Measurements from ENCODE around the gene XXYLT1.

XXYLT1 gene

DNA sequence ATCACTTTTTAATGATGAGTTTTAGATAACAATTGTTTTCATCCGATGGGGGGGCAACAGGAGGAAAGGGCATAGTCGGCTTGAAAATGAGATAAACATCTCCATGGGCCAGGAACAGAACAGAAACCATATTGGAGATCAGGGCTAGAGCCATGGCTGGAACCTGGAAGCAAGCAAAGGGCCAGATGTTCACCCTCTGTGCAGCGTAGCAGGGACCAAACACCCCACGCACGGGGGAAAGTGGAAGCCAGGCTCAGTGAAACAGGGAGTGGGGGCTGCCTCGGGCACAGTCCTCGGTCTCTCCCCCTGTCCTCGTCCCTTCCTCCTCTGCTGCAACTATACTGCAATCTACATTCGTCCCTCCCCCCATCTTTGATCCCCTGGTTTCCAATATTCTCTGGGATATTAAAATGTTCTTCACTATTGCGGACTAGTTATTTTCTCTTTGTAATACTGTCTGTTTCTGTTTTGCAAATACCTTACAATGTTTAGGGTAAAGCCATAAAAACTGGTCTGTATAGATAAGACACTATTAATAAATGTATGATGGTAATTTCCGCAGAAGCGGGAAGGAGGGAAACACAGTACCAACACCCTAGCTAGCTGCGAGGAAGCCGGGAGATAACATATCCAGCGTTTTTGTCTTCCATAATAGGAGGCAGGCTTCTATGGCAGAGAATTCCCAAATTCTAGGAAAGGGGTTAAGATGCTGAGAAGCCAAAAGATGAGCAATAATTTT lies 121.5 kb downstream of the XXYLT1 start:
- no peak for DNase-seq

DNA sequence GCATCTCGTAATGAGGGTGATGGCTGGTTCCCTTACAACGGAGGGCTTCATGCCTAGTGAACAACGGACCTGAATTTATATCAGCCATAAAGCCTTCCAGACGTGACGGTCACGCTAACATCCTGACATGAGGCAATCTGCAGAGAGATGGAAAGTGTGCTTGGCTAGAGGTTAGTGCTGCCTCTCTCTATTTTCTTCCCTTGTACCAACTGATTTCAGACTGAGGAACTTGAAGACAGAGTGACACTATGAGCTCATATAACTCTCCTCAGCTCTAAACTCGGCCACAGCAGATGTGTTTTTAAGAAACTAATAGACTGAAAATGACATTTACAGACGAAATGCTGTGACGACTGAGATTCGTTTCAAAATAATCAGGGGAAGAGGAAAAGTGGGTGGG lies 122.4 kb downstream of the XXYLT1 start:
- no peak for DNase-seq

DNA sequence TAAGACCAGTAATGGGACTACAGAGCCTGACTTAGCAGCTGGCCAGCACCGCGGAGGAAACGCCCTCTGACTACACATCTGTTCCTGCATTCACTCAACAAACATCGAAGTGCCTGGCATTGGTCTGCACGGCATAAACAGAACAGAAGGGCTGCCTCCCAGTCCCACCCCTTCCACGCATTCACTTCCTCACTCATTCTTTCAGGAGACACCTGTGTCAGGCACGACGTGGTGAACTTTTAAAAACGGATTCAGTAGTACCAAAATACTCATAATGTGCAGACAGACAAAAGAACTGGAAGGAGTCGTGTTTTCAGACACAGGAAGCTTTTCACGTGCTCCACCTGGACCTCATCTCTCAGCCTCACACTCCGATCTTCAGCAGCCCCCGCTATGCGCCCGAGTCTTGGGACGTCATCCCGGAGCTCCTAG lies 123.3 kb downstream of the XXYLT1 start:
- DNase-seq: peak; percentile 32

DNA sequence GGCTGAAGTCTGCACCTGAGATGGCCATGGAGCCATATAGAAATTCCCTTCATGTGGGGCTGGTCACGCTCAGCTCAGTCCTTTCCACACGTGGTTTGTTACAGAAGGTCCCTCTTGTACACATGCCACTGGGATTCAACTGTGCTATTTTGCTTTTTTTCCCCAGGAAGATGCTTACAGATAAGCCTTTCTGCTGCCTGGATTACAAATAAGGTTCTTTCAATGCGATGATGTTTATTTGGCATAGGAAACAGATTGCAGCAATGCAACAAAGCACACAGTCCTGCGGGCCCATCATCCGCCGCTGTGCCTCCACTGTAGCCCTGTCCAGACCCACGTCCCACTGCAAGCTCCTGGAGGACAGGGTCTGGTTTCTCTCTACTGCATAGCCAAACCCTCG lies 124.8 kb downstream of the XXYLT1 start:
- DNase-seq: no peak

DNA sequence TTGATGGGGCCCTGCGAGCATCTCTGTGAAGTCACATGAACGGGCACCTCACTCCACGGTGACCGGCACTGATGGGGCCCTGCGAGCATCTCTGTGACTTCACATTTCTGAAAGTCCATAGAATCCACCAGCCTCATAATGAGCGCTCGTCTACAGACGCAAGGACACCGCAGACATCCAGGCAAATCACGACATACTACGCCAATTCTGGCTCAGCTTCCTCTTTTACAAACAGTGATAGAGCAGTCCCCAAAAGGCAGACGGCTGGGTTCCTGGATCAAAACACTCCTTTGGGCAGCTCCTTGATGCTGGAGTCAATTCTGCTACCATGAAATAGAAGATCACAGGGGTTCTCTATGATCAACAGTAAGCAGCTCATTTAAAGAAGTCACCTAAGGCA lies 125.4 kb downstream of the XXYLT1 start:
- DNase-seq: no peak

DNA sequence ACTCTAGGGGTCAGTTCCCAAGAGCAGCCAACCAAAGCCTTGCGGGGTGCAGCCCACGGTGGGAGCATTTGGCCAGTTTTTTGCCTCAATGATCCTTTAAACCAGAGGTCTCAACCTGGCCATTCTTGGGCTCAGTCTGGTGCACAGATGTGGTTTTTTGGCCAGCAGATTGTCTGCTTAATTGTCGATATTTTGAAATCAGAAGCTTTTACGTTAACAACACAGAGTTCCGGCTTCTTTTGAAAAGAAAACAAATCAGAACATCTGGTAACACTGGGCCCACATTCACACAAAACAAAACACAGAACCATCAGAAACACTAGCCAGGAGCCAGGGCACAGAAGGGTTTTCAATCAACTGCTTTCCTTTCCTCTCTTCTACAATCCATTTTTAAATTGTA lies 127.7 kb downstream of the XXYLT1 start:
- DNase-seq: no peak

DNA sequence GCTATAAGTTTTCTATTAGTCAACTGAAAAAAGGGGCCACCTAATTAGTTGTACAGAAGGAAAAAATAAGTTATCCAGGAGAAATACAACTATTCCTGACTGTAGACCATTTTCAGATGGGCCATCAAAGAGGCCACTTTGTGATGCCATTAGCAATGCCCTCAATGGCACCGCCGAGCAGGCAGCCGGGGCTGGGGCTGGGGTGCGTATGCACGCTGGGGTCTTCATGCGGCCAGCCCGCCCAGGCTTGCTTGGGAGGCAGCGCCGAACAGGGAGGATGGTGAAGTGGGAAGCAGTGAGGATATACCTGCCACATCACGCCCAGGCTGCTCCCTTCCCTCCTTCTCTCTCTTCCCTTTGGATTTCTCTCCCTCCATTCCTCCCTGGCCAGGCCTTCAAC lies 128.4 kb downstream of the XXYLT1 start:
- DNase-seq: no peak

DNA sequence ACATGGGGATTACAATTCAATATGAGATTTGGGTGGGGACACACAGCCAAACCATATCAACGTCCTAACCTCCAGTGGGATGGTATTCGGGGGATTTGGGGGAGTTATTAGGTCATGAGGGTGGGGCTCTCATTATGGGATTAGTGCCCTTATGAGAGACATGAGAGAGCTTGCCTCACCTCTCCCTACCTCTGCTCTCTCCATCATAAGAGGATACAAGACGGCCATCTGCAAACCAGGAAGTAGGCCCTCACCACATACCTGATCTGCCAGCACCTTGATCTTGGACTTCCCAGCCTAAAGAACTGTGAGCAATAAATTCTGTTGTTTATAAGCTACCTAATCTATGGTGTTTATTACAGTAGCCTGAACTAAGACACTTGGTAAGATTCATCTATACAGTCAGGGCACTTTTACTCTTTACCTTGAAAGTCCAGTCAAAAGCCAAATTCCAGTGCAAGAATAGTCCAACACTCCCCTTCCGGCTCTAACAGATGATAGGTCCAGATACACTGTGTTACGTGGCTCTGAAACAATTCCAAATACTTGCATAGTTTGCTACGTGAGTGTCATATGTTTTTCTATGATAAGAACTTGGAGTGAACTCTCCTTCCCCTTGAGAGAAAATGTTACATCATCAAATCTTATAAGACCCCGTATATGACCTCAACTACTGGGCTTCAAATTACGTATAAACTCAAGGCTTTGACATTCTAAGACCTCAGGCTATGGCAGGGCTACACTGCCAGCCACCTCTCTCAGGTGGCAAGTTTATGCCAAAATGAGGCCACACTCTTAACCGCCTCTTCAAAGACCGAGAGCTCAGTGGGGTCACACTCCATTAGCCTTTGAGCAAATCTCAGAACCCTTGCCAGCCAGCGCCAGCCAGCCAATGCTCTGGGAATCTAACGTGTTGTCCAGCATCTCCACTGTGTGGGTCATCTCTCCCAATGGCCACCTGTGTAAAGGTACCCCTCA lies 129.9 kb downstream of the XXYLT1 start:
- no peak for DNase-seq

DNA sequence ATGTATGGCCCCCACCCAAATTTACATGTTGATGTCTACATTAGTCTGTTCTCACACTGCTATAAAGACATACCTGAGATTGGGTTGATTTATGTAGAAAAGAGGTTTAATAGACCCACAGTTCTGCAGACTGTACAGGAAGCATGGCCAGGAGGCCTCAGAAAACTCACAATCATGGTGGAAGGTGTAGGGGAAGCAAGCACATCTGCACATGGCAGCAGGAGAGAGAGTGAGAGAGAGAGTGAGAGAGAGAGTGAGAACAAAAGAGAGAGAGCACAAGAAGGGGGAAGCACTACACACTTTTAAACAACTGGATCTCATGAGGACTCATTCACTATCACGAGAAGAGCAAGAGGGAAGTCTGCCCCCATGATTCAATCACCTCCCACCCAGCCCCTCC lies 130.5 kb downstream of the XXYLT1 start:
- DNase-seq: no peak

DNA sequence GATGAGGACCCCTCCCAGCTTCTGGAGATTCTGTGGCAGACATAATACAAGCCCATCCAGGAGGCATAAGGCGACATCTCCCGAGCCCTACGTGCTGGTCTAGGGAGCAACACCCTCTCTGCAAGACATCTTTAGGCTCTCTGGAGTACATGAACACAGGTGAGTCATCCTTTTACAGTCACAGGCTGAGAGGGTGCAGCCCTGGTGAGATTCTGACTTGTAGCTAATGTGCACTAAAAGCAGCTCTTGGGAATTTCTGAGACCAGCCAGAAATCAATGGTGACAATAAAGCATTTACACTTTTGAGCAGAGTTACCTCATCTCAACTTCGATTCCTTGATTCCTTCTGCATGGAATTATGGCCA lies 131.1 kb downstream of the XXYLT1 start:
- no peak for DNase-seq

DNA sequence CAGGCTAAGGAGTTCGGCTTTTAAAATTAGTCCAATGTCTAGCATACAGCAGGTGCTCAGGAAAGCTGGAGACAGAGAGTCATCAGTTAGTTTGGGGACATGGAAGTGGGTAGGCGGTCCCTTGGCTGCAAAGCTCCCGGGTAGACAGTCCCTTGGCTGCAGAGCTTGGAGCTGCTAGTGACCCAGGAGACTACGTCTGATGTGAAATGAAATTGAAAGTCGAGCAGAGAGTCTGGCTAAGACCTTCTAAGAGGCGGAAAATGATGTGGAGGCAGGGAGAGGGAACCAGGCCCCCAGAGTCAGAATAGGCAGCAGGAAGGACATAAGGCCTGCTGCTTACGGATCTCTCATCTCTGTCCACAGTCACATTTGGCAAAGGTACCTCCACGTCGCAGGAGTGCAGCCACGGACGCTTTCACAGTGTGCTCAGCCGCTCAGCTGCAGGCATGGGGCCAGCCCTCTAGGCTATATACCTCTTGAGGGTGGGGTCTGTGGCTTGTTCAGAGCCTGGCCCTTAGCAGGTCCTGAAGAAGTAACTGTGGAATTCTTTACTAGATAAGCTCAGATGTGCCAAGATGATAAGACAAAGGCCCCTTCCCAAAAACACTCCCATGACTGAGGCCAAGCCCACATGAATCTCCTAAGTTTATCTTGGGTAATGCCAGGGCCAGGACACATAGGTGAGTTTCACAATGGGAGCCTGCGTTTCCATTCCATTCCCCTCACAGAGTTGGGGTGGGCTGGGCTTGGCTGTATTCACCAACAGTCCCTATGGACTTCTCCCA lies 131.7 kb downstream of the XXYLT1 start:
- no peak for DNase-seq

DNA sequence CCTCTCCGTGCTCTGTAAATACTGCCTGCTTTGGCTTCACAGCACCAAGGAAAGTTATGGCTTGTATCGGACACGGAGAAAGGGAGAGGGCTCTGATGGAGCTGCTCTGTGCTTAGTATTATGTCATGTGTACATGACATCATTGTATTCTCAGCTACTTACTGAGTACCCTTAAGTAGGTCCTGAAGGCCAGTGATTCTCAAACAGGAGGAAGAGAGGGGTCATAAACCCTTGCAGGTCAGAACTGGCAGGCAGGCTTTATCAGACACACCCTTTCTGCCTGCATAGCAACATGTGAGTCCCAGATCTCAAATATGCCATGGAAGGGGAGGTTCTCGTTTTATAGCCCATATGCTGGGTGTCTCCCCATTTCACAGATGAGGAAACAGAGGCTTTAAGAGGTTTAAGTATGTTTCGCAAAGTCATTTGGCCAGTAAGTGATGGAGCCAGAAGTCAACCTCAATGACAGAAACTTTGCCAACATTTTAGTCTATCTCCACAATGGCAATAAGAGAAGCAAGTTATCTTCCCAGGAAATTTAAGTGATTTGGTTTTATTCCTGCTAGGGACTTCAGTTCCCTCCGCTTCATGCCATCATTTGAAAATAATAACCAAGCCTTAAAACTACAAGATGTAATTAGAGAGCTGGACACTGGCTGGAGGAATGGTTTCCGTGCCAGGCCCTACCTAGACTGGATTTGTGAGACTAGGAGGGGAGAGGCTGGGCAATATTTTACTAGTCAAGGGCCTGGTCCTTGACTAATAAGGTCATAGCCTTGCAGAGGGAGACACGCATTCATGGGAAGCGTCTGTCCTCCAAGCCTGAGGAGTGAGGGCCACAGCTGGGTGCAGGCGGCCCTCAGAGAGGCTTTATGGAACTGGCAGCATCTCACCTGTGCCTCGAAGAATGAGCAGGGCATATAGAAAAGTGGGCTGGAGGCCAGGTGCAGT lies 133.0 kb downstream of the XXYLT1 start:
- DNase-seq: no peak

DNA sequence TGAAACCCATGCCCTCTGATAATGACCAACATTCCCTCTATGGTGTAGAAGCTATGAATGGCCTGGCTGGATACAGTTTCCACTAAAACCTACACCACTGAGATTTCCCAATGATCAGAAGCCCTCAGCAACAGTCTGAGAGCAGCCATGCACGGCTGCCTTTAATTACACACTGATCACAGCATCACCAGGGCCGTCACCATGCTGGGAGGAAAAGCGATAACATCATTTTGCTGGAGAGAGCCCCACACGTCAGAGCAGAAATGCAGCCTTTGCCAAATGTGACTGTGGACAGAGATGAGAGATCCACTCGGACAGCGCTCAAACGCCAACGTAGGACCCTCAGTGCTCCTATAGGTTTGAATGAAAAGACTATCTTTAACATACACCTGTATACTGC lies 135.0 kb downstream of the XXYLT1 start:
- DNase-seq: no peak

DNA sequence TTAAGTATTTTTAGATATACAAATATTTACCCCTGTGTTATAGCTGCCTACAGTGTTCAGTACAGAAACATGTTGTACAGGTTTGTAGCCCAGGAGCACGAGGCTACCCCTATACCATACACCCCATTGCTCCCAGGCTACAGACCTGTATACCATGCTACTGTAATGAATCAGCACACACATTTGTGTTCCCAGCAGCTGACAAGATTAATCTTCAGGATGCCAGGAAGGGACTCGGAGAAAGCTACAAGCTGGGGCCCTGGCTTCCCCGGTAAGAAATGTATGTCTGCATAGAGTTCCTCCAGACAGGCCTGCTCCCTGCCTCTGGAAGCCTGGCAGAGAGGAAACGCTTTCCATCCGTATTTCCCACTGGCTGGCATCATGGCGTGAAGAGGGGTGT lies 136.5 kb downstream of the XXYLT1 start:
- no peak for DNase-seq

DNA sequence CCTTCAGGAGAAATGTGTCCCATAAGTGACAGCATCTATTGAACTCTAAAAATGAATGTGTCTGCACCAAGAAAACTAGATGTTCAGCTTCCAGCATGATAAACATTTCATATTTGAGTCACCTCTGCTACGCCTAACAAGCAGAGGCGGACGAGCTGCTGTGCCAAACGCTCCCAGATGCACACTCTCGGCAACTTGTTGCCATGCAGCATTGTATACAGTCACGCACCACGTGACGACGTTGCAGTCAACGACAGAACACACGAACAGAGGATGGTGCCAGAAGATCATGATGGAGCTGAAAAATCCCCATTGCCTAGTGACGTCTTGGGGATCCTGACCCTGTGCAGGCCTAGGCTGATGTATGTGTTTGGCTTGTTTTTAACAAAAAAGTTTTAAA lies 137.5 kb downstream of the XXYLT1 start:
- DNase-seq: peak; percentile 72

DNA sequence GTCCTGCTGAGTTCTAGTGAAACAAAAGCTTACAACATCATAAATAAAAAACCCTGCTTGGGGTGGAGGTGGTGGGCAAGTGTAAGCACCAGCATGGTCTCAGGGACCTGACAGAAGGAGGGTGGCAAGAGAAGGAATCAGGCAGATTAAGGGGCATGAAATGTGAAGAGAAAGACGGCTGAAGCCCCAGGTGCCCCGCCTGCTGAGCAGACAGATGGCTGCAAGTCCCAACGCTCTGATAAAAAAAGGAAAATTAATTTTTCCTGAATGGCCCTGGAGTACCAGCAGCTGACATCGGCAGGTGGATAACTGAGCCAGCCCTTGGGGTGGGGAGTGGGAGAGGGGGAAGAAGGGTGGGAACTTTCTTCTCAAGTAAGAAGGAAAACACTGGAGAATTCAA lies 137.9 kb downstream of the XXYLT1 start:
- DNase-seq: no peak

DNA sequence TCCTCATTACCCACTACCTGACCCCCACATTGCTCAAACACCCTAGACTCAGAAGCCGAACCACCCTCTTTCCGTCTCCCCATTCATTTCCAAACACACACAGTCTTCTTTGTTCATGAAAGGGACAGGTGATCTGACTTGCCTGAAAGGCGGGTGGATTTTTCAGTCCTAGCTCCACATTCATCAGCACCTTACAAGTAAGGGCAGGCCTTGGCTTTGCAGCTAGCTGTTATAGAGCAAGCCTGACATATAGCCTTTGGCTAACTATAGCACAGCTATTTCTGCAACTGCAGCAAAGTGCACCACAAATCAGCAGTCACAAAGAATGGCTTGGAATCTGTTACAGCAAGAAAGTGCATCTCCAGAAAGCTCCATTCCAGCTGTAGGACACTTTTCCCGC lies 139.8 kb downstream of the XXYLT1 start:
- DNase-seq: no peak

DNA sequence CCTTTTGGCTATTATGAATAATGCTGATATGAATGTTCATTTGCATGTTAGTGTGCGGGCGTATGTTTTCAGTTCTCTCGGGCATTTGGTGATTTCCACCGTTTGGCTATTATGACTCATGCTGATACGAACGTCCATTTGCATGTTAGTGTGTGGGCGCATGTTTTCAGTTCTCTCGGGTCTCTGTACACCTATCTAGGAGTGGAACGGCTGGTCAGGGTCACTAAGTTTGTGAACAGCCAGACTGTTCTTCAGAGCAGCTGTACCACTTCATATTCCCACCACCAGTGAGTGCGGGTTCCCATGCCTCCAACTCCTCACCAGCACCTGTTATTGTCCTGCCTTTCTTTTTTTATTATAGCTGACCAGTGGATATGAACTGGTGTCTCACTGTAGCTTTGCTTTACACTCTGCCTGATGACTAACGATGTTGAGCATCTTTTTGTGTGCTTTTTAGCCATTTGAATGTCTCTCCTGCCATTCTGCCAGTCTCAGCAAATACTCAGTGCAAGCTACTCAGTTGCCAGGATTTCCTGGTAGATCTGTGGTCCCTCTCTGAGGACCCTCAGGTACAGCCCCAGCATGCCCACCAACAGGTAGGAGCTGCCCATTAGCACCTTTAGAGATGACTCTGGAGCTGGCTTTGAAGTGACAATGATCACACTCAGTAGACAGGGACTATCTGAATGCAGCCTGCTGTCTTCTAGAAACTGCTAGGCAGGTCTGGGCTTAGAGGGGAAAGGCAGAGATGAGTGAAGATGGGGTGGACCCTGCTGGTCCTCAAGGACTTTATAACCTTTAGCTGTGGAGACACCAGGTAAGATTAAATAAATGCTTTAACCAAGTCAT lies 141.1 kb downstream of the XXYLT1 start:
- DNase-seq: peak; percentile 53

DNA sequence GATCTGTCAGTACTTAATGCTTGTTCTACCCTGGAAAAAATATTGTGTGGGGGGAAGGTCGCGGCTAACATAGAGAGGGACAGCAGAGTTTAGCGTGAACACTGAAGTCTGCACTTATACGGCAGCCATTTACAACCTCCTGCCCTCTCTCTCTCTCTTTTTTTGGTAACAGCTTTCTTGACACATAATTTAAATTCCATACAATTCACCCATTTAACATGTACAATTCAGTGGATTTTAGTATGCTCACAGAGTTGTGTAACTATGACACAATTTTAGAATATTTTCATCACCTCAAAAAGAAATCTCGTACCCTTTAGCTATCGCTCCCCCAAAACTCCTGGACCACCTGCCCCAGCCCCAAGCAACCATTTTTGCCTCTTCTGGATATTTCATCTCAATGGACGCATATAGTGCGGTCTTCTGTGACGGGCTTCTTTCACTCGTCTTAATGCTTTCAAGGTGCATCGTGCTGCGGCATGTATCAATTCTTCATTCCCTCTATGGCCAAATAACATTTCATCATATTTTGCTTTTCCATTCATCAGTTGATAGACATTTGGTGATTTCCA lies 141.8 kb downstream of the XXYLT1 start:
- no peak for DNase-seq

DNA sequence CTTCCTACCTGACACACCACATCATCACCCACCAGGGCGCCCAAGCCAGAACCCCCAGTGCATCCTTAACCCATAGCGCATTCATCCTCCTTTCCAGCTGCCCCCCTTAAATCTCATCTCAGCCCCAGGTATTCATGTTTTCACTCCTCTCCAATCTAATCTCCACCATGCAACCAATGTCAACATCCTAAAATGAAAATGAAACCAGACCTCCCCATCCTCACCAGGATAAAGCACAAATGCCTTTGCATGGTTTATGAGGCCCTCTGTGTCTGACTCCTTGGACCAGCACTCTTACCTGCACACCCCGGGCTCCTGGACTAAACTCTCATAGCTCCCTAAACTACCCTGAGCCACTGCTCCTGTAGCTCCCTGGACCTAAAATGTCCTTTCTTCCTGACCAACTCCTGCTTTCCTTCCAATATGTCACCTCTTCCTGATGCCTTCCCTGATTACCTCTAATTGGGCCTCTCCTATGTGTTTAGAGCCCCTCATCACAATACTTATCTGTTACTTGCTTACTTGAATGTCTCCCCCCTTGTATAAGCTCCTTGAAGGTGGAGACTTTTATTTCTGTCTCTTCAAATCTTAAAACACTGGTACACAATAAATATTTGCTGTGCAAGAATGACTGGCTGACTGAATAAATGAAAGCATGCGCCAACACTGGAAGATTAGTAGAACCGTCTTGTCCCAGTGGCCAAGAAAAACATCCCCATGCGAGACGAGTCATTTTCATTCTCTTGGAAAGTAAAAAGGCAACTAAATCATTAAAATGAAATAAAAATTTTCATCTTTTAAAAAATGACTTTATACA lies 142.5 kb downstream of the XXYLT1 start:
- DNase-seq: no peak
